Peyer's patch (tissue), 4 donors: ENCODE results near the gene BTBD16.

Experiments used
- CTCF ChIP-seq, 6 experiments: fragments of 450-650 bp in 4 of 6; fragments of 200-600 bp in 2 of 6; sonication (generic) in 1 of 6; IDR thresholded peaks; one replicate each; pipeline ENCODE4 v1.5.1; 2017 to 2019; ENCODE audit warnings: antibody characterized with exemption in 6 of 6, mild to moderate bottlenecking in 3 of 6, moderate library complexity in 1 of 6
- POLR2A ChIP-seq, 2 donors: fragments of 450-650 bp; IDR thresholded peaks; one replicate each; pipeline ENCODE4 v1.5.1; 2017; ENCODE audit warnings: antibody characterized with exemption in 2 of 2, mild to moderate bottlenecking in 2 of 2, moderate library complexity in 2 of 2

GRCh38 chr10:122258136-122259074 is 12.7 kb upstream of the BTBD16 start:
- TF ChIP-seq CTCF (IDR thresholded peaks at IDR 0.05) (no peak), POLR2A (IDR thresholded peaks at IDR 0.05) (no peak)
